Forelimb muscle (tissue), 1 donor: Measurements from ENCODE around the gene RCAN2. TPM values are rescaled to one million over a fixed set of nuclear protein-coding genes. Genes with fewer than 3 reads are reported as not detected.

ENCODE experiments used
- DNase-seq: peaks from one replicate; pipeline ENCODE4 v3.0.0-alpha.2; 2013; ENCODE audit warnings: low read depth
- polyA plus RNA-seq: library from polyadenylated mRNA; unstranded; fragments of 120-200 nt; gene quantifications from one replicate; pipeline ENCODE4 v1.2.1, GENCODE V29; 2013; ENCODE audit not compliant: insufficient read length

RCAN2 gene
- polyA plus RNA-seq, 1 donor, result 4.7 TPM

GRCh38 chr6:46293641-46294316 is 197.5 kb downstream of the RCAN2 start:
- no peak for DNase-seq

GRCh38 chr6:46291880-46292279 is 199.4 kb downstream of the RCAN2 start:
- no peak for DNase-seq

GRCh38 chr6:46291275-46291633 is 200.0 kb downstream of the RCAN2 start:
- no peak for DNase-seq

GRCh38 chr6:46290421-46291274 is 200.6 kb downstream of the RCAN2 start:
- no peak for DNase-seq

- no peak for DNase-seq
Observed at GRCh38 chr6:46289898-46290297, 201.4 kb downstream of the RCAN2 start.

GRCh38 chr6:46288835-46289234 is 202.4 kb downstream of the RCAN2 start:
- DNase-seq, result no peak

- no peak for DNase-seq
Observed at GRCh38 chr6:46287681-46288080, 203.6 kb downstream of the RCAN2 start.

GRCh38 chr6:46287043-46287442 is 204.2 kb downstream of the RCAN2 start:
- DNase-seq, result no peak

GRCh38 chr6:46284475-46284874 is 206.8 kb downstream of the RCAN2 start:
- no peak for DNase-seq

- DNase-seq, result no peak
Observed at GRCh38 chr6:46281110-46281509, 210.1 kb downstream of the RCAN2 start.

- DNase-seq, result no peak
Observed at GRCh38 chr6:46279874-46280273, 211.4 kb downstream of the RCAN2 start.

GRCh38 chr6:46276576-46277142 is 214.6 kb downstream of the RCAN2 start:
- no peak for DNase-seq

GRCh38 chr6:46274502-46274901 is 216.7 kb downstream of the RCAN2 start:
- no peak for DNase-seq

- DNase-seq, result no peak
Observed at GRCh38 chr6:46273911-46274310, 217.3 kb downstream of the RCAN2 start.

- DNase-seq, result no peak
Observed at GRCh38 chr6:46271728-46272127, 219.5 kb downstream of the RCAN2 start.

GRCh38 chr6:46271107-46271506 is 220.1 kb downstream of the RCAN2 start:
- no peak for DNase-seq

GRCh38 chr6:46270336-46270735 is 220.9 kb downstream of the RCAN2 start:
- no peak for DNase-seq

- DNase-seq, result peak; percentile 35
Observed at GRCh38 chr6:46269447-46270229, 221.6 kb downstream of the RCAN2 start.

GRCh38 chr6:46267515-46267914 is 223.7 kb downstream of the RCAN2 start:
- DNase-seq, result no peak

GRCh38 chr6:46265373-46265772 is 225.9 kb downstream of the RCAN2 start:
- DNase-seq, result no peak

- DNase-seq, result no peak
Observed at GRCh38 chr6:46263707-46264086, 227.6 kb downstream of the RCAN2 start.
